ENCODE results near the gene METTL23.

METTL23 gene

DNA sequence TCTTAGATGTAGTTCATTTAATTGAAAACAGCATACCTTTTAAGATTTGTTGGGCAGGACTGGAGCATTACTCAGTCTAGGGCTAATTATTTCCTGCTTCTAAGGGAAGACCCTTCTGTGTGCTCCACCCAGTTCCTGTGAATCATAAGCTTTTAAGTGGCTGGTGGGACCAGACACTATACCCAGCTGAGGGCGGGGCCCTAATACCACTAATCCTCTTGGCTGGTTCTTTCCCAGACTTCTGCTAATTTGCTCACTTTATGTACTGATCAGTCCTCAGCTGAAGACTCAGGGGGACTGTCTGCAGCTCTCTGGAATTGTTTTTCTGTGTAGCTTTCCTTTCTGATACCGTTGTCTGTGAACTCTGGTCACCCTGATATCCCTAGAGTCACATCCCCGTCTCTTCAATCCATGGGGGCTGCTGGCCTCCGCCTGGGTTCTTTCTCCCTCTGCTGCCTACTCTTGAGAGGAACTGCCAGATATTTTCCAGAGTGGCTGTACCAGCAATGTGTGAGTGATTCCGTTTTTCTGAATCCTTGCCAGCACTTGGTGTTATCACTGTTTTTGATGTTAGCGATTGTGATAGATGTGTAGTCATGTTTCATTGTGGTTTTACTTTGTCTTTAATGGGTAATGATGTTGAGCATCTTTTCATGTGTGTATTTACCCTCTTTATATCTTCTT, 46.3 kb downstream of the METTL23 start:
- peak; percentile 92 for DNase-seq (ENCODE audit: low spot score)

GRCh38 chr17:76775021-76775600, 48.5 kb downstream of the METTL23 start:
- DNase-seq (ENCODE audit: low spot score), result no peak

DNA sequence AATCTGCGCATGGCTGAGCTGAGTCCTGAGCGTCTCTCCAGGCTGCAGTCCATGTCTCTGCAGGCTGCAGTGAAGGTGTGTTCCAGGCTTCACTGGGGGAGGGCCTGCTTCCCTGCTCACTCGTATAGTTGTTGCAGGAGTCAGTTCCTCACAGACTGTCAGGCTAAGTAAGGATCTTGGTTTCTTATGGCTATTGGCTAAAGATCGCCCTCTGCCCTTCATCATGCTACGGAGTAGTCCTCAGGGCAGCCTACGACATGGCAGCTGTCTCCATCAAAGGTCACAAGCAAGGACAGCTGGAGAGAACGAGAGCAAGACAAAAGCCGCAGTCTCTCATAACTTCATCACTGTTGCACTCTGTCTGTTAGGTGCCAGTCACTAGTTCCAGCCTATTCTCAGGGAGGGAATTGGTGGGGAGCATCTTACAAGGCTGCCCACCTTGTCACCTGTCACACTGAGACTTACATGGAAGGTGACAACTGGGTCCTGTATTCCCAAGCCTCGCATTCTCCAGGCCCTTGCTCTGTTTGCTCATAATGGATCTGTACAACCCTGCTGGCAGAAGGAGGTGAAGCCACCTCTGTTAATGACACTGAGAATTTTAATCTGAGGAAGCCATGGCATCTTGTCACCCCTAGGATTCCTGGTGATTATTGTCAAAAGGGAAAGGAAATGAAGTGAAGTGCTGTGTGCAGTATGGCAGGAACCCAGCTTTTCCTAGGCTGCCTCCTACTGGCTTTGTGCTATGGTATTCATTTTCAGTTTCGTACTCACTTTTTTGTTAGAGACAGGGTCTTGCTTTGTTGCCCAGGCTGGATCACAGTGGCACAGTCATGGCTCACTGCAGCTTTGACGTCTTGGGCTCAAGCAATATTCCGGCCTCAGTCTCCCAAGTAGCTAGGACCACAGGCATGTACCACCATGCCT, 54.7 kb downstream of the METTL23 start:
- DNase-seq (ENCODE audit: low spot score), result peak; percentile 66

GRCh38 chr17:76783146-76783545, 56.5 kb downstream of the METTL23 start:
- no peak for DNase-seq (ENCODE audit: low spot score)

Measured in D341Med (cell line).